ENCODE results near the gene TOMM70. TPM values are rescaled to one million over a fixed set of nuclear protein-coding genes. Genes with fewer than 3 reads are reported as not detected.
"Not testable (repeated sequence)": the region's sequence is repeated elsewhere in the genome, so short reads cannot be mapped to it uniquely, and the experiment has no call there.

The TOMM70 gene
- polyA plus RNA-seq, 6 donors from 2014 or later, result 11.8 to 19.6 (median 16.3) TPM

DNA sequence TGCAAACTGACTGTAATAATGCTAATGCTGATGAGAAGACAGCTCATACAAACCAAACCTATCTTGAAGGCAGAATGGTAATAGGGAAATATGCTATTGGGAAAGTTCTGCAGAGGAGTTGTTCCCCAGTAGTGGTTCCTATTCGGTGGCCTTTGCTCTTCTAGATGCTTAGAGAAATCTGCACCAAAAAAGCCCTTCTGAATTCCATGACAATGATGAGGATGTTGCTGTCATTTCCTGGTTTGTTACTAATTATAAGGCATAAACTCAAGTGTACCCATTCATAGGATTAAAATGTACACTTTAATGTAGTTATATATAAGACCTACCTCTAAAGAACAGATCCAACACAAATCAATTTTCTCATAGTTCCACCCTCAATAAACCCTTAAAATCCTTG, 30.1 kb downstream of the TOMM70 start:
- no peak for DNase-seq
- H3K27ac Mint-ChIP-seq, result no peak overlapping the region
- no peaks in the 10 kb centered on the region for H3K9me3 Mint-ChIP-seq
- no peak overlapping the region for H3K4me3 Mint-ChIP-seq
- H3K36me3 Mint-ChIP-seq, result peaks cover 0 to 12% of the 10 kb centered on the region in 2 donors
- ATAC-seq (ENCODE audit: low read depth in 2 of 2), result no peak
- no peaks in the 10 kb centered on the region for H3K27me3 Mint-ChIP-seq
- no peaks in the 10 kb centered on the region for H3K4me1 Mint-ChIP-seq

DNA sequence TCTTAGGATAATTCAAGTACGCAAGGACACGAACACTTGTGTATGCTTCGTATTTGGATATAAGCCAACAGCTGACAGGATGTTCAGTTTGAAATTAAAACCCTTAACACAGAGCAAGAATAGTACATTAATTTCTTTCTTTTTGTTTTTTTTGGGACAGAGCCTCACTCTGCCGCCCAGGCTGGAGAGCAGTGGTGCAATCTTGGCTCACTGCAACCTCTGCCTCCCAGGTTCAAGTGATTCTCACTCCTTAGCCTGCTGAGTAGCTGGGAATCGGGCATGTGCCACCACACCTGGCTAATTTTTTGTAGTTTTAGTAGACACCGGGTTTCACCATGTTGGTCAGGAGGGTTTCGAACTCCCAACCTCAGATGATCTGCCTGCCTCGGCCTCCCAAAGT, 32.4 kb downstream of the TOMM70 start:
- DNase-seq (no peak), ATAC-seq (ENCODE audit: low read depth in 2 of 2) (no peak)
- no peaks in the 10 kb centered on the region for H3K9me3 Mint-ChIP-seq
- H3K4me3 Mint-ChIP-seq, result no peak overlapping the region
- peaks cover 8 to 28% of the 10 kb centered on the region in 2 donors for H3K36me3 Mint-ChIP-seq
- H3K27ac Mint-ChIP-seq, result no peak overlapping the region
- H3K27me3 Mint-ChIP-seq, result no peaks in the 10 kb centered on the region
- no peaks in the 10 kb centered on the region for H3K4me1 Mint-ChIP-seq

DNA sequence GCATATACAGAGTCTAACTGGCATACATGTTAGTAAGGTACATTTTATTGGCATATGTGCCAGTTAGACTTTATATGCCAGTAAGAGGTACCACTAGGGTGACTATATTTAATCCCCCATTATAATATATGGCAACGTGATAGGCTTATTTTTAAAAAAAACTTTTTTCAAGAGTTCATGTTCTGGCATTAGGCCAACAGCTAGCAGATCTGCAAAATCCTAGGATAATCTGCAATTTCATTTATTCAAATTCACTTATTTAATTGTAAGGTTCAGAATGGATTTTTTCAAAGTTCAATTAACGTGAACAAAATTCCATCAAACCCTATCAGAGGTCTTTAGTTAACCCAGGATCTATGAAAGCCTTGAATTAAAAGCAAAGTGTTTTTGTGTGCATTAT, 34.5 kb downstream of the TOMM70 start:
- no peak overlapping the region for H3K4me3 Mint-ChIP-seq
- H3K27me3 Mint-ChIP-seq, result no peaks in the 10 kb centered on the region
- peaks cover 0 to 6% (median 4%) of the 10 kb centered on the region in 7 donors for H3K9me3 Mint-ChIP-seq
- no peaks in the 10 kb centered on the region for H3K4me1 Mint-ChIP-seq
- ATAC-seq (ENCODE audit: low read depth in 2 of 2) (no peak), DNase-seq (no peak)
- no peak overlapping the region for H3K27ac Mint-ChIP-seq
- H3K36me3 Mint-ChIP-seq, result peaks cover 17 to 36% of the 10 kb centered on the region in 2 donors

DNA sequence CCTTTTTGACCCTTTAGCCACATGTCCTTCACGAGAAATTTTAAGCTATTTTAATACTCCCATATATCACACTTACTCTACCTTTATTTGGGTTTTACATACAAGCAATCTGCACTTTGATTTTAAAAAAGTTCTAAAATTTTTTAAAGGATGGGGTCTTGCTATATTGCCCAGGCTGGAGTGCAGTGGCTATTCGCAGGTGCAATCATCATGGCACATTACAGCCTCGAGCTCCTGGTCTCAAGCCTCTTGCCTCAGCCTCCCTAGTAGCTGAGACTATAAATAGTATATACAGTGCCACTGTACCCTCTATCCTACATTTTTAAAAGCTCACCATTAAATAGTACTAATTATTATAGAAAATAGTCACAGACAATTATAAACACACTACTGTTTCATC, 36.5 kb downstream of the TOMM70 start:
- Mint-ChIP-seq H3K4me1 (no peaks in the 10 kb centered on the region), H3K27ac (peak overlapping the region in 2 of 6 donors; percentile 52 to 63), H3K4me3 (peak overlapping the region in 1 of 8 donors; percentile 29), H3K36me3 (peaks cover 17 to 36% of the 10 kb centered on the region in 2 donors), H3K9me3 (peaks cover 0 to 6% (median 4%) of the 10 kb centered on the region in 7 donors), H3K27me3 (no peaks in the 10 kb centered on the region)
- DNase-seq (no peak), ATAC-seq (ENCODE audit: low read depth in 2 of 2) (no peak)

DNA sequence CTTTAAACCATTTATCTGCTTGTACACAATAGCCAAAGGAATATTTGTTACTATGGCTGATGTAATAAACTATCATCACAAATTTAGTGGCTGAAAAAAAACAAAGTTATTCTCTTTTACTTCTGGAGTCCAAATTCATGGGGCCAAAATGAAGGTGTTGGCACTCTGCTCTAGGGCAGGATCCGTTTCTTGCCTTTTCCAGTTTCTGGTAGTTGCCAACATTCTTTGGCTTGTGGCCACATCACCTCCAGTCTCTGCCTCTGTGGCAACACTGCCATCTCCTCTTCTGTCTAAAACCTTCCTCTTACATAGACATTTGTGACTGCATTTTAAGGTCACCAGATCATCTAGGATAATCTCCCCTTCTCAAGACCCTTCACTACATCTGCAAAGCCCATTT, 39.0 kb downstream of the TOMM70 start:
- Mint-ChIP-seq H3K4me3 (no peak overlapping the region), H3K9me3 (peaks cover 0 to 6% (median 4%) of the 10 kb centered on the region in 7 donors), H3K27me3 (no peaks in the 10 kb centered on the region), H3K36me3 (peaks cover 17 to 28% of the 10 kb centered on the region in 2 donors), H3K4me1 (no peaks in the 10 kb centered on the region), H3K27ac (no peak overlapping the region)
- ATAC-seq (ENCODE audit: low read depth in 2 of 2) (no peak), DNase-seq (no peak)

DNA sequence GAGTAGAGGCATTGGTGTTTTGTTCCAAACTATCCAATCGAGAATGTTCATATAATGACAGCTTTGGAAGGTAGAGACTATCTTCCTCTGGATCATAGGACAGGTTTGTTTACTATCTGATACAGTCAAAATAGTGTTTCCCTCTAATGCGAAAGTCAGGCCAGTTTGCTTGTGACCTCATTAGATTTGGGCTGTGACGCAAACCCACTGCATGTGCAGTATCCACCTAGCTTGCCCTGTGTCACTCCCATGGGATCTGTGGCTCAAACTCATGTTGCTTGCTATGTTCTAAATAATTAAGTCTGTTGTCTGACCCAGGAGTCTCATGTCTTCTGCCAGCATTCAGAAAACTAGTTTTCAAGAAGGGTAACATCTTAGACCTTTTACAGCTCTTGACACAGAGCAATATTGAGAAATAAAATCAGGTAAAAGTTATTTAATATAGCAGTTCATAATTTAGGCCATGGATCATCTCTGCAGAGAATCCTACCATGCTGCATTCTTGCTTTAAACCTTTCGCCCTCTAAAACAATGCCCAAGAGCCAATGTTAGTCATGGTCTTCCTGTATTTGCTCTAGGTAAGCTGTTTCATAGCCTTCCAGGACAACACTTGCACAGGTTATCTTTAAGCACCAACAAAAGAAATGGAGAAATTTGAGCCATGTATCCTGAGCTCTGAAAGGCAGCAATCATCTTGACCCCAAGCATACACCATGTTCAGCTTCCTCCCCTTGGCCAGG, 40.0 kb downstream of the TOMM70 start:
- no peak for ATAC-seq (ENCODE audit: low read depth in 2 of 2)
- H3K36me3 Mint-ChIP-seq, result peaks cover 17 to 27% of the 10 kb centered on the region in 2 donors
- no peak for DNase-seq
- H3K27ac Mint-ChIP-seq, result no peak overlapping the region
- peaks cover 0 to 6% (median 4%) of the 10 kb centered on the region in 7 donors for H3K9me3 Mint-ChIP-seq
- no peaks in the 10 kb centered on the region for H3K4me1 Mint-ChIP-seq
- no peaks in the 10 kb centered on the region for H3K27me3 Mint-ChIP-seq
- H3K4me3 Mint-ChIP-seq, result no peak overlapping the region

DNA sequence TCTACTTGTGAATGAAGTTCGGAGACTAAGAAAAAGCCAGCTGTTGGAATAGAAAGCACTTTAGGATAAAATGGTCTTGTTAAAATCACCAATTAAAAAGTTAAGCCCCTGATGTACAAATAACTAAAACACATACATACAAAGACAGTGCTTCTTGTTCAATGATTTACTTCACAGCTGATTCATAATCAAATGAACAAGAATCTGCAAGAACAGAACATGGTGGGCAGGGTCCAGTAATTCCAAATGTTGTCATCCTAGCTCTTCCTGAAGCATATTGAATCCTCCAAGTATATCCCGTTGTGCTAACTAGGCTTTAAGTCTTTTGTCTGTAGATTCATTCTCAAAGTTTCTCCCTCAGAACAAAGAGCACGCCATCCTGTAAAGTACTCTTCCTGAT, 41.9 kb downstream of the TOMM70 start:
- H3K4me3 Mint-ChIP-seq, result no peak overlapping the region
- H3K36me3 Mint-ChIP-seq, result peaks cover 22 to 24% of the 10 kb centered on the region in 2 donors
- H3K9me3 Mint-ChIP-seq, result peaks cover 0 to 6% (median 4%) of the 10 kb centered on the region in 7 donors
- H3K27me3 Mint-ChIP-seq, result no peaks in the 10 kb centered on the region
- peak overlapping the region in 2 of 6 donors; percentile 34 to 54 for H3K27ac Mint-ChIP-seq
- no peaks in the 10 kb centered on the region for H3K4me1 Mint-ChIP-seq
- DNase-seq (no peak), ATAC-seq (ENCODE audit: low read depth in 2 of 2) (no peak)

DNA sequence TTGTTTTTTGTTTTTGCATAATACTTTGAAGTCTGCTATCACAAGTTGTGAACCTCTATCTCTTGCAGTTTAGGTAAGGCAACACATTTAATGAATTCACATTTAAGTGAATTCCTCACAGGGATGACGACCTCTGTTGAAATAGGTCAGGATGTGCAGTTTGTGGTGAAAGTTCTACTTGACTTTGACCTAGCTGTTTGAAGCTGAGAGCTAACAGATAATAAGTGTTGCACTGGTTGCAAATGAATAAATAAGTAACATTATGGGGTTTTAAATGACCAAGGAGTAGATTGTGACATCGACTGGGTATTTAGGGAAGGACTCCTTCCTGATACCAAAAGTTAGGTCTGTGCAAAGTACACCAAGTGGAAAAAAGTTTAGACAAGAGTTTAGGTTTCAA, 42.5 kb downstream of the TOMM70 start:
- ATAC-seq (ENCODE audit: low read depth in 2 of 2), result no peak
- no peak for DNase-seq
- H3K4me3 Mint-ChIP-seq, result no peak overlapping the region
- peaks cover 0 to 6% (median 4%) of the 10 kb centered on the region in 7 donors for H3K9me3 Mint-ChIP-seq
- H3K4me1 Mint-ChIP-seq, result no peaks in the 10 kb centered on the region
- peak overlapping the region in 2 of 6 donors; percentile 34 to 50 for H3K27ac Mint-ChIP-seq
- no peaks in the 10 kb centered on the region for H3K27me3 Mint-ChIP-seq
- peaks cover 16 to 21% of the 10 kb centered on the region in 2 donors for H3K36me3 Mint-ChIP-seq

DNA sequence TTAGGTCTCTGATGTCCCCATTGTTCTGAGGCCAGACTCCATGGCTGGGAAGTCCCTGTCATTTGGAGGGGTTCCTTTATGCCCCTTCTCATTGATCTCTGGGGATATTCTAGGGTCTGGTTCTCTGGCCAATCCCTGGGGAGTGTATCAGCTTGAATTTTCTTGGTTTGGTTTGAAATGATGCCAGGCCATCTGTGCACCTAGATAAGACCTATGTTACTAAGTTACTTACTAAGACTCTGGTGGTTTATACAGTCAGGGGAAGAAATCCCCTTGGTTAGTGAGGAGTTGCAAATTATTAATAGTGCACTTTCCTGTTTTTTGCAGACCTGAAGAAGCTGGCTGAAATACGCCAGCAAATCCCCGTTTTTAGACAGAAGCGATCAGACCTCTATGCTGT, 46.0 kb downstream of the TOMM70 start:
- ATAC-seq (ENCODE audit: low read depth in 2 of 2) (no peak), DNase-seq (no peak)
- Mint-ChIP-seq H3K27me3 (no peaks in the 10 kb centered on the region), H3K36me3 (peaks cover 14 to 21% of the 10 kb centered on the region in 2 donors), H3K27ac (peak overlapping the region in 1 of 6 donors; percentile 14), H3K4me1 (no peaks in the 10 kb centered on the region), H3K4me3 (no peak overlapping the region), H3K9me3 (no peaks in the 10 kb centered on the region)

DNA sequence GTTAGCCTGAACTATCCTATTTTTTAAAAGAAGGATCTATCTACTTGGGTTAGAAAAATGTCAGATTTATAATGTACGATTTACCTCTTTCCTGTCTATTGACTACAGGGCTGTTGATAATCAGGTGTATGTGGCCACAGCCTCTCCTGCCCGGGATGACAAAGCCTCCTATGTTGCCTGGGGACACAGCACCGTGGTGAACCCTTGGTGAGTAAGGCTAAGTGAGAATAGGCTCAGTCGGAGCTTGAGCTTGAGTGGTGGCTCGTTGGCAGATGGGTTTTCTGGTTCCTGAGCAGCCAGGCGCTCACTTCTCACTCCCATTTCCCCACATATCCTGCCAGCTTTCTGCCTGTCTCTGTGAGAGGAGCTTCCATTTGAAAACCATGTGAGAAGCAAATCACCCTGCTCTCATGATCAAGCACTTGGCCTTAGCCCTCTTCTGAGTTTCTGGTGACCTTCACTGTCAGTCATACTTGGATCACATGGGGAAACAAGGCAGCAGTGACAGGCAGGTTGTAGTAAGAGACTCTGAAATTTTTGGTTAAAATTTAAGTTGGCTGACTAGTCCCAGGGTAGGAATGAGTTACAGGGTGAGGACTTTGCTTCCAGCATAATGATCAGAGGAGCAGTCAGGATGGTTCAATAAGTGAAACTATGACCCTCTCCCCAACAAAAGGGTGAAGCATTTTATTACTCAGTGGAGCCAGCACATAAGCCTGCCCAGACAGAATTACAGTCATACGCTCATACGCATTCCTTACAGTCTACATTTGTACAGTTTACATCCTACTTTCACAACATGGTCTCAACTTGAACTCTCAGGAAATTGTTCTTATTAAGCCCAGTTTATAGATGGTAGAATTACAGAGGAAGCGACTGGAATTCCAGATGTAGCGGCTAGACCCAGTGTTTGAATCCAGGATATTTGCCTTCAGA, 48.3 kb downstream of the TOMM70 start:
- H3K9me3 Mint-ChIP-seq, result no peaks in the 10 kb centered on the region
- ATAC-seq (ENCODE audit: low read depth in 2 of 2) (no peak), DNase-seq (no peak)
- peak overlapping the region in 2 of 6 donors; percentile 27 to 49 for H3K27ac Mint-ChIP-seq
- no peaks in the 10 kb centered on the region for H3K27me3 Mint-ChIP-seq
- no peaks in the 10 kb centered on the region for H3K4me1 Mint-ChIP-seq
- peaks cover 28 to 30% of the 10 kb centered on the region in 2 donors for H3K36me3 Mint-ChIP-seq
- no peak overlapping the region for H3K4me3 Mint-ChIP-seq

DNA sequence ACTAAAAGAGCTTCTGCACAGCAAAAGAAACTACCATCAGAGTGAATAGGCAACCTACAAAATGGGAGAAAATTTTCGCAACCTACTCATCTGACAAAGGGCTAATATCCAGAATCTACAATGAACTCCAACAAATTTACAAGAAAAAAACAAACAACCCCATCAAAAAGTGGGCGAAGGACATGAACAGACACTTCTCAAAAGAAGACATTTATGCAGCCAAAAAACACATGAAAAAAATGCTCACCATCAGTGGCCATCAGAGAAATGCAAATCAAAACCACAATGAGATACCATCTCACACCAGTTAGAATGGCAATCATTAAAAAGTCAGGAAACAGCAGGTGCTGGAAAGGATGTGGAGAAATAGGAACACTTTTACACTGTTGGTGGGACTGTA, 49.1 kb downstream of the TOMM70 start:
- peaks cover 28 to 30% of the 10 kb centered on the region in 2 donors for H3K36me3 Mint-ChIP-seq
- not testable (repeated sequence) for ATAC-seq (ENCODE audit: low read depth in 2 of 2); H3K27me3 Mint-ChIP-seq; H3K27ac Mint-ChIP-seq; H3K9me3 Mint-ChIP-seq; H3K4me1 Mint-ChIP-seq; H3K4me3 Mint-ChIP-seq; DNase-seq

DNA sequence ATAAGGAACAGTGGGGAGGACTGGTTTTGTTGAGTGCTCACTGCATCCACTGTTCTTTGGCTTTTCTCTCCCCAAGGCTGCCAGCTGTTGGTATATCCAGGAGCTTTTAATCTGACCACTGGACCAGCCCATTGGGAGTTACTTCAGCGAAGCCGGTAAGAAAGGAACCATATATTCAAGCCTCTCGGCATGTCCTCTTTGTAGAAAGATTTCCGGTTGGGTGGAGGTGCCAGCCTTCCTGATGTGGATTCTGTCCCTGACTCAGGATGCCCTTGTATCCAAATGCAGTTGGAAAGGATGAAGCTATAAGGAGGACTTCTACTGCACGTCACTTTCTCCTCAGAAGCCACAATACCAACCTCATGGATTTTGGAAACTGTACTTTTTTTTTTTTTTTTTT, 52.2 kb downstream of the TOMM70 start:
- no peak overlapping the region for H3K4me3 Mint-ChIP-seq
- H3K36me3 Mint-ChIP-seq, result peaks cover 33 to 46% of the 10 kb centered on the region in 2 donors

DNA sequence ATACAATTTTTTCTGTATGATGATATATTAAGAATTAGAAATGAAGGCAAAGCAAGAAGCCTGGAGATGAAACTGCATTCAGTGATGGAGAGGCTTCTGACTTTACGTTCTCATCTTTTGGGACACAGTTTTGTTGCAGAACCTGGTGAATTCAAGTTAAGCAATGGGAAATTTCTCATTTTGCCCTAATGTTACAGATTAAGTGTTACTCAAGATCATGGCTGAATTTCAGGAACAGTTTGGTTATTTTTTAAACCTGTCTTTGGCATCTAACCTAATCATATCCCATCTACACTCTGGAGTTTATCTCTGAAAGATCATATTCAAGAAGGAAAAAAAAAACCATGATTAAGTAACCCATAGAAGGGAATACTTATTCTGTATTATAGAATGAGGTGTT, 60.4 kb downstream of the TOMM70 start:
- DNase-seq, result no peak
- Mint-ChIP-seq H3K27me3 (no peaks in the 10 kb centered on the region), H3K27ac (no peak overlapping the region), H3K36me3 (peaks cover 43 to 47% of the 10 kb centered on the region in 2 donors), H3K4me1 (peaks cover 6 to 9% (median 6%) of the 10 kb centered on the region in 3 donors), H3K9me3 (peaks cover 0 to 6% (median 0%) of the 10 kb centered on the region in 7 donors), H3K4me3 (no peak overlapping the region)
- no peak for ATAC-seq (ENCODE audit: low read depth in 2 of 2)

More for the DNA sequence above, 52.2 kb downstream of the TOMM70 start:
- ATAC-seq (ENCODE audit: low read depth in 2 of 2), result no peak
- DNase-seq, result no peak
- Mint-ChIP-seq H3K9me3 (no peaks in the 10 kb centered on the region), H3K27ac (no peak overlapping the region), H3K4me1 (no peaks in the 10 kb centered on the region), H3K27me3 (no peaks in the 10 kb centered on the region)

All from naive B cell (primary cell).